GM18520 (cell line): ENCODE measurements around the gene C9.
"Not testable (repeated sequence)": the region's sequence is repeated elsewhere in the genome, so short reads cannot be mapped to it uniquely, and the experiment has no call there.

ENCODE experiments used
- ATAC-seq: cut with Tn5 transposase; IDR thresholded peaks from one replicate; pipeline ENCODE4 v1.9.1; 2021; ENCODE audit not compliant: unreplicated experiment

Gene C9

GRCh38 chr5:39373791-39374190, 9.5 kb upstream of the C9 start:
- ATAC-seq: no peak

- ATAC-seq: no peak
These were observed 7.0 kb upstream of the C9 start for GRCh38 chr5:39371367-39371635.

- no peak for ATAC-seq
These were observed 6.5 kb upstream of the C9 start for GRCh38 chr5:39370555-39371366.

- no peak for ATAC-seq
These were observed 5.0 kb upstream of the C9 start for GRCh38 chr5:39369123-39369815.

- no peak for ATAC-seq
These were observed 3.8 kb upstream of the C9 start for GRCh38 chr5:39368116-39368515.

- no peak for ATAC-seq
These were observed 3.4 kb upstream of the C9 start for GRCh38 chr5:39367711-39368110.

- ATAC-seq: no peak
These were observed 1.1 kb downstream of the C9 start for GRCh38 chr5:39363217-39363616.

- no peak for ATAC-seq
These were observed 1.6 kb downstream of the C9 start for GRCh38 chr5:39362646-39363045.

GRCh38 chr5:39361306-39361705, 3.0 kb downstream of the C9 start:
- ATAC-seq: no peak

- no peak for ATAC-seq
These were observed 3.7 kb downstream of the C9 start for GRCh38 chr5:39360471-39361111.

- ATAC-seq: no peak
These were observed 8.0 kb downstream of the C9 start for GRCh38 chr5:39356263-39356662.

GRCh38 chr5:39355324-39355723, 9.0 kb downstream of the C9 start:
- no peak for ATAC-seq

GRCh38 chr5:39353717-39354399, 10.4 kb downstream of the C9 start:
- no peak for ATAC-seq

- ATAC-seq: no peak
These were observed 11.3 kb downstream of the C9 start for GRCh38 chr5:39352951-39353350.

GRCh38 chr5:39352170-39352569, 12.1 kb downstream of the C9 start:
- no peak for ATAC-seq

GRCh38 chr5:39349484-39349883, 14.8 kb downstream of the C9 start:
- ATAC-seq: no peak

- ATAC-seq: no peak
These were observed 21.8 kb downstream of the C9 start for GRCh38 chr5:39342460-39342859.

- ATAC-seq: no peak
These were observed 22.4 kb downstream of the C9 start for GRCh38 chr5:39341896-39342295.

GRCh38 chr5:39340506-39340905, 23.8 kb downstream of the C9 start:
- ATAC-seq: no peak

GRCh38 chr5:39337252-39337915, 26.9 kb downstream of the C9 start:
- ATAC-seq: no peak

- ATAC-seq: not testable (repeated sequence)
These were observed 30.0 kb downstream of the C9 start for GRCh38 chr5:39334296-39334695.
